ENCODE data around the gene ADAMTS8. TPM values are rescaled to one million over a fixed set of nuclear protein-coding genes. Genes with fewer than 3 reads are reported as not detected.

ADAMTS8 gene
- total and polyA plus RNA-seq, 10 of the 15 experiments (the other 5 are each of a cell fraction or from before 2014, with no cell fraction given) = not detected

- SMC1A ChIA-PET (ENCODE audit: uncharacterized antibody, unreplicated experiment) = interaction anchor here (0.7 kb wide), 1 partner anchor 14 kb away, joined by 3 read pairs; no protein-coding TSS in a partner anchor
- H3K79me2 ChIP-seq (ENCODE audit: control insufficient read depth, insufficient read depth, low read length) = no peaks in the 10 kb centered on the region
- POLR2A ChIA-PET = no interaction called here
- no peak overlapping the region for H3K4me2 ChIP-seq (ENCODE audit: control insufficient read depth, insufficient read depth)
- no peak overlapping the region for H3K27ac ChIP-seq (ENCODE audit: control insufficient read depth, insufficient read depth)
- CTCF ChIA-PET = no interaction called here
- no peak overlapping the region for H2AFZ ChIP-seq (ENCODE audit: control insufficient read depth, low read depth, low read length)
- DNase-seq (ENCODE audit: low read depth, low spot score) = no peak
- H3K36me3 ChIP-seq (ENCODE audit: control insufficient read depth in 2 of 2, insufficient read depth in 2 of 2, low read length in 1 of 2) = no peaks in the 10 kb centered on the region
- RAD21 ChIA-PET (ENCODE audit: unreplicated experiment) = no interaction called here
- FAIRE-seq = no peak
- H4K20me1 ChIP-seq (ENCODE audit: control insufficient read depth, insufficient read depth) = no peaks in the 10 kb centered on the region
- H3K4me3 ChIP-seq = no peak overlapping the region
- intact Hi-C loops (cut with micrococcal nuclease; ENCODE audit: unreplicated experiment) = no loop called here
- in situ Hi-C loops (cut with MboI) = no loop called here
- H3K9ac ChIP-seq (ENCODE audit: control insufficient read depth, insufficient read depth, low read length) = no peak overlapping the region
- no TSS peak for BruUV-seq (replicated peaks)
- ATAC-seq = no peak
- 33% methylated on average over 11 of the region's 11 CpGs for WGBS (ENCODE audit: insufficient coverage, insufficient replicate concordance, low lambda C conversion rate, missing lambda C conversion rate)
- no peaks in the 10 kb centered on the region for H3K4me1 ChIP-seq (ENCODE audit: control insufficient read depth, insufficient read depth, low read length)
- H3K27me3 ChIP-seq (replicated peaks in 1 of 2; ENCODE audit: control insufficient read depth in 2 of 2, insufficient read depth in 2 of 2, low read length in 1 of 2) = peaks cover 0 to 4% of the 10 kb centered on the region in 2 experiments; a peak in 1 of 4 replicates
- TF ChIP-seq FOXM1 (IDR thresholded peaks at IDR 0.05; ENCODE audit: low read depth, low read length) = no peak
- no peak for TF ChIP-seq ZNF24 (IDR thresholded peaks at IDR 0.05)
- no peak for TF ChIP-seq ZNF622 (IDR thresholded peaks at IDR 0.05)
- TF ChIP-seq MXI1 (IDR thresholded peaks at IDR 0.05; ENCODE audit: low read depth, low read length) = no peak
- no peak for TF ChIP-seq SMC3 (IDR thresholded peaks at IDR 0.05; ENCODE audit: borderline replicate concordance, low read length)
- TF ChIP-seq ZBTB40 (IDR thresholded peaks at IDR 0.05; ENCODE audit: borderline replicate concordance) = no peak
- TF ChIP-seq E2F4 (IDR thresholded peaks at IDR 0.05; ENCODE audit: low read depth, low read length) = no peak
- no peak for TF ChIP-seq MAX (IDR thresholded peaks at IDR 0.05; ENCODE audit: low read depth, low read length)
- TF ChIP-seq, protein P1, sequence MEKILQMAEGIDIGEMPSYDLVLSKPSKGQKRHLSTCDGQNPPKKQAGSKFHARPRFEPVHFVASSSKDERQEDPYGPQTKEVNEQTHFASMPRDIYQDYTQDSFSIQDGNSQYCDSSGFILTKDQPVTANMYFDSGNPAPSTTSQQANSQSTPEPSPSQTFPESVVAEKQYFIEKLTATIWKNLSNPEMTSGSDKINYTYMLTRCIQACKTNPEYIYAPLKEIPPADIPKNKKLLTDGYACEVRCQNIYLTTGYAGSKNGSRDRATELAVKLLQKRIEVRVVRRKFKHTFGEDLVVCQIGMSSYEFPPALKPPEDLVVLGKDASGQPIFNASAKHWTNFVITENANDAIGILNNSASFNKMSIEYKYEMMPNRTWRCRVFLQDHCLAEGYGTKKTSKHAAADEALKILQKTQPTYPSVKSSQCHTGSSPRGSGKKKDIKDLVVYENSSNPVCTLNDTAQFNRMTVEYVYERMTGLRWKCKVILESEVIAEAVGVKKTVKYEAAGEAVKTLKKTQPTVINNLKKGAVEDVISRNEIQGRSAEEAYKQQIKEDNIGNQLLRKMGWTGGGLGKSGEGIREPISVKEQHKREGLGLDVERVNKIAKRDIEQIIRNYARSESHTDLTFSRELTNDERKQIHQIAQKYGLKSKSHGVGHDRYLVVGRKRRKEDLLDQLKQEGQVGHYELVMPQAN (conservative IDR thresholded peaks at IDR 0.05) = no peak
- TF ChIP-seq ZSCAN29 (IDR thresholded peaks at IDR 0.05) = no peak
- no peak for TF ChIP-seq MYC (IDR thresholded peaks at IDR 0.05; ENCODE audit: insufficient read depth, insufficient read length, insufficient replicate concordance, low read length, severe bottlenecking)
- no peak for TF ChIP-seq ZZZ3 (IDR thresholded peaks at IDR 0.05; ENCODE audit: control insufficient read depth, insufficient read length, low read depth)
- no peak for TF ChIP-seq MTA2 (IDR thresholded peaks at IDR 0.05; ENCODE audit: low read depth)
- no peaks in the 10 kb centered on the region for H3K9me3 ChIP-seq (replicated peaks; ENCODE audit: control insufficient read depth, insufficient read depth, low read length)
These were observed 39.7 kb downstream of the ADAMTS8 start for GRCh38 chr11:130388607-130389205.
